Natural killer cell treated with Interleukin-12 subunit alpha and Interleukin-12 subunit beta and Interleukin-15 and Interleukin-18, amount 100 ng/mL, for 72 hours (primary cell): ENCODE results near the gene SP140L. TPM values are rescaled to one million over a fixed set of nuclear protein-coding genes. Genes with fewer than 3 reads are reported as not detected.
A peak's percentile ranks its signal among the peaks of the same experiment; 100 is the strongest.

Experiments used
- ATAC-seq, 2 donors: fragments of 150-1000 bp; cut with Tn5 transposase in 1 of 2; sonication (Bioruptor Pico), chemical (Tn5 transposase) in 1 of 2; 2 replicates each; pipeline ENCODE4 v1.10.0; 2021
- DNase-seq: peaks from one replicate; pipeline ENCODE4 v3.0.0; 2022; ENCODE audit warnings: low spot score
- H3K27ac Mint-ChIP-seq, 2 donors: 1 replicate in 1 of 2; 2 replicates in 1 of 2; pipeline ENCODE4 v1.8.0; 2022; ENCODE audit warnings: mixed read lengths in 2 of 2, mild to moderate bottlenecking in 1 of 2, moderate library complexity in 1 of 2
- H3K27me3 Mint-ChIP-seq, 2 donors: 1 replicate in 1 of 2; 2 replicates in 1 of 2; pipeline ENCODE4 v1.8.0; 2022; ENCODE audit warnings: mixed read lengths in 2 of 2
- H3K36me3 Mint-ChIP-seq: one replicate; pipeline ENCODE4 v1.8.0; 2022; ENCODE audit warnings: mixed read lengths
- H3K4me1 Mint-ChIP-seq, 2 donors: 1 replicate in 1 of 2; 2 replicates in 1 of 2; pipeline ENCODE4 v1.8.0; 2022; ENCODE audit warnings: low read depth in 2 of 2, mixed read lengths in 2 of 2, mild to moderate bottlenecking in 1 of 2
- H3K4me3 Mint-ChIP-seq: one replicate; pipeline ENCODE4 v1.8.0; 2022; ENCODE audit warnings: mixed read lengths
- H3K9me3 Mint-ChIP-seq: 2 replicates; pipeline ENCODE4 v1.8.0; 2022; ENCODE audit warnings: mixed read lengths
- total RNA-seq, 2 donors: library from RNA; stranded (reverse); gene quantifications; one replicate each; pipeline ENCODE4 v1.2.3, GENCODE V29; 2022

Gene SP140L
- total RNA-seq, 2 donors from 2014 or later: 36.8 to 54.0 TPM

GRCh38 chr2:230312638-230313037 lies 14.4 kb upstream of the SP140L start:
- Mint-ChIP-seq H3K27ac (no peak overlapping the region), H3K4me3 (no peak overlapping the region), H3K9me3 (no peaks in the 10 kb centered on the region), H3K27me3 (no peaks in the 10 kb centered on the region), H3K4me1 (peaks cover 0 to 4% of the 10 kb centered on the region in 2 donors), H3K36me3 (peaks cover 19% of the 10 kb centered on the region)
- DNase-seq (no peak), ATAC-seq (no peak)

GRCh38 chr2:230317366-230317765 lies 9.6 kb upstream of the SP140L start:
- no peak overlapping the region for H3K4me3 Mint-ChIP-seq
- ATAC-seq (no peak), DNase-seq (no peak)
- H3K9me3 Mint-ChIP-seq: no peaks in the 10 kb centered on the region
- peak overlapping the region; percentile 69 to 80 for H3K27ac Mint-ChIP-seq
- H3K27me3 Mint-ChIP-seq: no peaks in the 10 kb centered on the region
- peaks cover 18 to 40% of the 10 kb centered on the region in 2 donors for H3K4me1 Mint-ChIP-seq
- H3K36me3 Mint-ChIP-seq: peaks cover 19% of the 10 kb centered on the region

GRCh38 chr2:230318190-230319121 lies 8.5 kb upstream of the SP140L start:
- no peaks in the 10 kb centered on the region for H3K27me3 Mint-ChIP-seq
- DNase-seq (no peak), ATAC-seq (no peak)
- H3K9me3 Mint-ChIP-seq: no peaks in the 10 kb centered on the region
- H3K4me3 Mint-ChIP-seq: peak overlapping the region; percentile 63
- H3K36me3 Mint-ChIP-seq: peaks cover 13% of the 10 kb centered on the region
- H3K4me1 Mint-ChIP-seq: peaks cover 18 to 45% of the 10 kb centered on the region in 2 donors
- peak overlapping the region; percentile 69 to 80 for H3K27ac Mint-ChIP-seq

DNA sequence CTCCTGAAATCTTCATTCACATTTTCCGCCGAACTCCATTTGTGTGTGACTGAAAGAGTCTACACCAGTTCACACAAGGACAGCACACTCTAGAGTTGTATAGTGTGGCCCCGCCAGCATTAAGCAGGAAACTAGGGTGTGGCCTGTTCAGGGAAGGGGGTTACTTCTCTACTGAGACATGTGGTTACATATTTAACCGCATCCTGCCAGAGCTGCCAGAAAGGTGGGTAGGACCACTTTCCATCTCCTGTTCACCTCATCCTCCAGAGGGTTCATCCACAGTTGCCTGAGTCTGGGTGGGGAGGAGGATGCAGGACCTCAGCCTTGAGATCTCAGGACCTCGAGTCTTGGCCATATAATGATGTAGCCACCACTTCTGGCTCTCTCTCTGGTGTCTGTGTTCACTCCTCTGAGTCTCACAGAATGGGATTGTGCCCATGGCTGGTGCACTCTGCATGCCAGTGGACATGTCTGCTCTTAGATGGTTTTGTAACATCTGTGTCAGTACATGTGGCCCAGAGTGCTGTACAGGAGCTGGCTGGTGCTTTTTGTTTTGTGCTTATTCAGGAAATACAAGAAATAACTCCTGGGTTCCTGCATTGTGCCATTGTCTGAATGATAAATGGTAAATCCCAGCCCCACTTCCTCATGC lies 7.7 kb upstream of the SP140L start:
- H3K4me1 Mint-ChIP-seq: peaks cover 18 to 51% of the 10 kb centered on the region in 2 donors

GRCh38 chr2:230321031-230321430 lies 6.0 kb upstream of the SP140L start:
- Mint-ChIP-seq H3K9me3 (no peaks in the 10 kb centered on the region), H3K4me3 (no peak overlapping the region), H3K27ac (no peak overlapping the region), H3K4me1 (peaks cover 28 to 56% of the 10 kb centered on the region in 2 donors), H3K36me3 (no peaks in the 10 kb centered on the region), H3K27me3 (no peaks in the 10 kb centered on the region)
- ATAC-seq: no peak
- DNase-seq: no peak

More for the DNA sequence above, 7.7 kb upstream of the SP140L start:
- ATAC-seq: peak; percentile 87 to 95
- Mint-ChIP-seq H3K27ac (peak overlapping the region; percentile 69 to 80), H3K9me3 (no peaks in the 10 kb centered on the region), H3K27me3 (no peaks in the 10 kb centered on the region), H3K36me3 (peaks cover 4% of the 10 kb centered on the region), H3K4me3 (peak overlapping the region; percentile 63)
- DNase-seq: peak; percentile 72

DNA sequence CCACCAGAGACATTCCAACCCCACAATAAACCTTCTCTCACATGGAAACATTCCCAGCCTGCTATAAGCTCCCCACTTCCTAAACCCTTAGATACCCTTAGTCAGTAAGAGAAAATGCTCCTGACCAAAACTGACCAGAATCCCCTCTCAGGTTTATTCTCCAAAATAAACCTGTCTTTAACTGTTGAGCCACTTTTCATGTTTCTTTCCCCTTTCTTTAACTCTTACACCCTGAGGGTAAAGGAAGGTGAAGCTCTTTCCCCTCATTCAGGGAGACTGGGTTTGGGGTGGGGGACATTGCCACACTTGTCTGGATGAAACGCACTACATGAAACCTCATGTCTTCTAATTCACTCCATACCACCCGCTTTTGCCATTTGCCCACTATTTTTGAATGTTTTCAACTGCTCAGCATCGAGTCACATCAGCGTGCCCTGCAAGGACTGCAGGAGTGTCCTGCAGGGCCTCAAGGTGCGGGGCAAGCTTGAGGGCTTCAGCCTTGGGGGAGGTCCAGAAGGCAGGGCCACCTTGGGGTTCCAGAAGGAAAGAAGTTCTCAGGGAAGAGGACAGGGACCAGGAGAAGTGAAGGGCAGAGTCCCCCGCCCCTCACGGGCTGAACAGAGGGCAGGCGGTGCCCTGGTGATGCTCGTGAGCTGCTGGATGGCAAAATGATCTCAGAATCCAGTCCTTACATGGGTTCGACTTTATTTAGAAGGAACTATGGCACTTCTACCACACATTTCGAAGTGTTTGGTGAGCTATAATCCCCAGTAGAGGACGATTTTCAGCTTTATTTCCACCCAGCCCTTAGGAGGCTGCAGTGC lies 4.2 kb upstream of the SP140L start:
- DNase-seq (no peak), ATAC-seq (no peak)
- no peaks in the 10 kb centered on the region for H3K27me3 Mint-ChIP-seq
- no peaks in the 10 kb centered on the region for H3K9me3 Mint-ChIP-seq
- H3K4me3 Mint-ChIP-seq: no peak overlapping the region
- peaks cover 43 to 64% of the 10 kb centered on the region in 2 donors for H3K4me1 Mint-ChIP-seq
- no peaks in the 10 kb centered on the region for H3K36me3 Mint-ChIP-seq
- no peak overlapping the region for H3K27ac Mint-ChIP-seq

DNA sequence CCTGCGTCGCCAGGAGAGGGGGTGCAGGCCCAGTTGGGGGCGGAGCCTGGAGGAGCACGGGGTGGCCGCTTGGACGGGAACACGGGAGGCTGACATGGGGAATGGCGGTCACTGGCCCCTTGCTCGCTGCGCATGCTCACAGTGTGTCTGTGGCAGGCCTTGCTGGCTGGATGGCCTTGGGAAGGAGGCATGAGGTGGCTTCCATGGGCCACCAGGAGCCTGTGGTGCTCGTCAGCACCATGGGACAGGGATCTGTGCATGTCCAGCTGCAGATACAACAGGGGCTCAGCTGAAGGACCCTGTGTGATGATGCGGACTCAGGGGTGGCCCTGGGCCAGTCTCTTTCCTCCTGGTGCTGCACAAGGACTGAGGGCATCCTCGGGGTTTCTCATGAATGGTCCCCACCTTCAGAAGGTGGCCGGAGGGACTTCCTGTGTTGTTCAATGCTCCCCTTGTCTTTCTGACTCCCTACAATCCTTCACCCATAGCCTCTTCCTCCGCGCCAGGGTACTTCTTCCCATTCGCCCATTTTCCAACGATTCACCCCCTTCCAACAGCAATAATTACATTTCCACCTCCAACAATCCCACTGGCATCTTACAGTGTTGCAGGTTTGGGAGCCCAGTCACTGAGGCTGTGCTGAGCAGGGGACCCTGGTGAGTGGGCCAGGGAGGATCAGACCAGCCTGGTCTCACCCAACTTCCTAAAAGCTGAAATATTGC lies 3.4 kb upstream of the SP140L start:
- Mint-ChIP-seq H3K27ac (peak overlapping the region; percentile 10 to 40), H3K4me3 (no peak overlapping the region)

GRCh38 chr2:230324503-230324902 lies 2.5 kb upstream of the SP140L start:
- Mint-ChIP-seq H3K27ac (peak overlapping the region in 1 of 2 donors; percentile 100), H3K4me1 (peaks cover 43 to 62% of the 10 kb centered on the region in 2 donors), H3K27me3 (no peaks in the 10 kb centered on the region), H3K36me3 (peaks cover 8% of the 10 kb centered on the region), H3K4me3 (no peak overlapping the region), H3K9me3 (no peaks in the 10 kb centered on the region)
- no peak for DNase-seq
- ATAC-seq: no peak

More for the DNA sequence above, 3.4 kb upstream of the SP140L start:
- Mint-ChIP-seq H3K4me1 (peaks cover 43 to 63% of the 10 kb centered on the region in 2 donors), H3K36me3 (no peaks in the 10 kb centered on the region), H3K9me3 (no peaks in the 10 kb centered on the region), H3K27me3 (no peaks in the 10 kb centered on the region)
- no peak for DNase-seq
- ATAC-seq: no peak

GRCh38 chr2:230325316-230326243 lies 1.4 kb upstream of the SP140L start:
- H3K27ac Mint-ChIP-seq: peak overlapping the region; percentile 99 to 100
- H3K9me3 Mint-ChIP-seq: no peaks in the 10 kb centered on the region

DNA sequence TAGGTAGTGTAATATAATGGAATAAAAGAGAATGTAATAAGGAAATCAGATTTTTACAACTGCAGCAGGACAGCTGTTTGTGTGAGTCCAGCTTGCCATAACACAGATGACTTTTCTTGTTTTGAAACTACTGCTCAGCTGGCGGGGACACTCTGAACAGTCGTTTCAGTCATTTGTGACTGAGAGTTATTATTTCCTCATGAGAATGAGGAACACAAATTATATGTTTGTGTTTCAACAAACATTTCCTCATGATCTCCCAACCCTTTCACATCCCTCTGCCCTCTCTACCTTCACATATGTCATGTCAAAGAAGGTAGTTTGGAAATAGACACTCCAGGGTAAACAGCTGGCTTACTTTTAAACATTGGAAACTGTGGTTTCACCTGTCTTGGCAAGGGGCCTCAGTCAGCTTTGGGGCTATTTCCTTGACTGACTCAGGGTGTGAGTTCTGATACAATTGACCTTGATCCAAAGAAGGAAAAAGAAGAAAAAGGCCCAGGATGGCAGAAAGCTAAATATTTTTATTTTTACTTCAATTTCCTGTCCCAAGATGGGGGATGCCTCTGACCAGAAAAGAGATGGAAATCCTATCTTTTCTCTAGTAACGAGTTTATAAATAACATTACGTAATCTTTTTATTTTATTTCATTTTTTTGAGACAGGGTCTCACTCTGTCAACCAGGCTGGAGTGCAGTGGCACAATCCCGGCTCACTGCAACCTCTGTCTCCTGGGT lies 593 bp downstream of the SP140L start:
- Mint-ChIP-seq H3K4me3 (peak overlapping the region; percentile 97), H3K27ac (peak overlapping the region; percentile 99 to 100), H3K36me3 (peaks cover 22% of the 10 kb centered on the region), H3K4me1 (peaks cover 62 to 67% of the 10 kb centered on the region in 2 donors), H3K27me3 (no peaks in the 10 kb centered on the region), H3K9me3 (no peaks in the 10 kb centered on the region)
- no peak for DNase-seq
- peak in 1 of 2 donors; percentile 64 for ATAC-seq

More at GRCh38 chr2:230325316-230326243, 1.4 kb upstream of the SP140L start:
- H3K27me3 Mint-ChIP-seq: no peaks in the 10 kb centered on the region
- DNase-seq: no peak
- H3K4me1 Mint-ChIP-seq: peaks cover 54 to 62% of the 10 kb centered on the region in 2 donors
- peak overlapping the region; percentile 97 for H3K4me3 Mint-ChIP-seq
- H3K36me3 Mint-ChIP-seq: peaks cover 17% of the 10 kb centered on the region
- no peak for ATAC-seq

DNA sequence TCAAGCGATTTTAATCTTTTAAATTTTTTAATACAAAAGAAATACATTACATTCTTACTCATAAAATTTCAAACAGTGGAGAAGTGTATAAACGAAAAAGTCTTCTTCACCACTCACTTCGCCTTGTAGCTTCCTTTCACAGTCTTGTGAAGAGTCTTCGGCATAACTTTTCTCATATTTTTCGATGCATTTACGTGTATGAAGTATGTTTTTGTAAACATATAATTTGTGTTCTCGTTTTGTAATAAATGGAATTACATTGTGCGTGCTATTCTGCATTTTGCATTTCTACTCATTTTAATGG lies 1.1 kb downstream of the SP140L start:
- peak overlapping the region; percentile 99 to 100 for H3K27ac Mint-ChIP-seq
- no peaks in the 10 kb centered on the region for H3K9me3 Mint-ChIP-seq
- H3K36me3 Mint-ChIP-seq: peaks cover 27% of the 10 kb centered on the region
- ATAC-seq (no peak), DNase-seq (no peak)
- H3K4me3 Mint-ChIP-seq: peak overlapping the region; percentile 97
- H3K4me1 Mint-ChIP-seq: peaks cover 63 to 70% of the 10 kb centered on the region in 2 donors
- H3K27me3 Mint-ChIP-seq: no peaks in the 10 kb centered on the region
